NCI-H524 (cell line): ENCODE data around the gene KRTAP2-4.
"Not testable (repeated sequence)": the region's sequence is repeated elsewhere in the genome, so short reads cannot be mapped to it uniquely, and the experiment has no call there.

ENCODE experiments used
- DNase-seq, 2 experiments: peaks; one replicate each; lab custom pipeline; 2025; lab: John Stamatoyannopoulos, UW

Gene KRTAP2-4

DNA sequence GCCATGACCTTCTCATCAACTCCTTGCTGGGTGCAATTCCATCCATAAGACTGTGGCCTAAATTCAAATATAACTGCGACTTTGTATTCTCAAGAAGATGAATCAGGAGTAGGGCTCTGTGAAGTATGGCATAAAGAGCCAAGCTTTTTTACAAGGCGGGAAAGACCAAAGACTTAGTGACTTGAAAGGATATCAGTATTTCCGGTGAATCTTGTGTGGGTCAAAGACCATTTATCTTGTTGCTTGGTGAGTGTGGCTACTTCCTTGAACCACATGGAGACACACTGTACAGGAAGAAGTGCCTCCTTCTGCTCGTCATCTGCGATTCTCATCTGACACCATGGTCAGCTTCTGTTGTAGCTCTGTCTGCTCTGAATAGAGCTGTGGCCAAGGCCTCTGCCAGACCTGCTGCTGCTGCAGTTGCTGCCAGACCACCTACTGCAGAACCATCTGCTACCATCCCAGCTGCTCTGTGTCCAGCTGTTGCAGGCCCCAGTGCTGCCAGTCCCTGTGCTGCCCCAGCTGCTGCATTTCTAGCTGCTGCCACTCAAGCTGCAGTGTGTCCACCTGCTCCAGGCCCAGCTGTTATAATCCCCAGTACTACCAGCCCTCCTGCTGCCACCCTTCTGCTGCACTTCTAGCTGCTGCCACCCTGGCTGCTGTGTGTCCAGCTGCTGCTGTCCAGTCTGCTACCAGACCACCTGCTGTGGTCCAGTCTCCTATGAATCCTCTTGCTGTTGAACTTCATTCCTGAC is 6.1 kb upstream of the KRTAP2-4 start:
- DNase-seq = peak in 1 of 2 experiments; percentile 6

DNA sequence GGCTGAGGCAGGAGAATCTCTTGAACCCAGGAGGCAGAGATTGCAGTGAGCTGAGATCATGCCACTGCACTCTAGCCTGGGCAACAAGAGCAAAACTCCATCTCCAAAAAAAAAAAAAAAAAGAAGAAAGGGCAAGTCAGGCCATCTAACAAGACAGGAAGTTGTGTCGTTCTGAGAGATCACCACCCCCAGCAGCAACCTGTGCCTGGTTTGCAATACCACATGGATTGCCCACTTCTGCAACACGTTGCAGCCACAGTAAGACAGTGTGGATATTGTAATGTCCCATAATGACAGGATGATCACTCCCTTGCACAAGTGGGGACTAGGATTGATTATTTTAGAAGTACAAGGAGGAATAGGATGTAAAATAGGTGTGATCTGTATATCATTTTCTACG is 3.4 kb upstream of the KRTAP2-4 start:
- DNase-seq = no peak

DNA sequence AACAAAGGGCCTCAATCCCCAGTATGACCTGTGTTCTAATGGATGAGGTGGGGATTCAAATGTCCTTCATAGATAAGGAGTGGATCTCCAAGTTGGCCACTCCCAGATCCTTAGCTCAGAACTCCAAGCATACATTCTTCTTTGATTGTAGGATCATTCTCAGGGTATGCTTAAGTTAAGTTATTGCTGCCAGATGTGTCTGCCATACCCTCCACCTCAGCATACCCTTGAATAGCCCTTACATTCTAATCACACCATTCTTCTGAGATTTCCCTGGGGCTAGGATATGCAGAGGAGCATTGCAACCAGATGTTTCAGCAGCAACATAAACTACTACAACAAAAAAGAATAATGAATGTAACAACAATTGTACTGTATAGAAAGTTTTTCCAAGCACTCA is 1.6 kb upstream of the KRTAP2-4 start:
- DNase-seq = no peak

DNA sequence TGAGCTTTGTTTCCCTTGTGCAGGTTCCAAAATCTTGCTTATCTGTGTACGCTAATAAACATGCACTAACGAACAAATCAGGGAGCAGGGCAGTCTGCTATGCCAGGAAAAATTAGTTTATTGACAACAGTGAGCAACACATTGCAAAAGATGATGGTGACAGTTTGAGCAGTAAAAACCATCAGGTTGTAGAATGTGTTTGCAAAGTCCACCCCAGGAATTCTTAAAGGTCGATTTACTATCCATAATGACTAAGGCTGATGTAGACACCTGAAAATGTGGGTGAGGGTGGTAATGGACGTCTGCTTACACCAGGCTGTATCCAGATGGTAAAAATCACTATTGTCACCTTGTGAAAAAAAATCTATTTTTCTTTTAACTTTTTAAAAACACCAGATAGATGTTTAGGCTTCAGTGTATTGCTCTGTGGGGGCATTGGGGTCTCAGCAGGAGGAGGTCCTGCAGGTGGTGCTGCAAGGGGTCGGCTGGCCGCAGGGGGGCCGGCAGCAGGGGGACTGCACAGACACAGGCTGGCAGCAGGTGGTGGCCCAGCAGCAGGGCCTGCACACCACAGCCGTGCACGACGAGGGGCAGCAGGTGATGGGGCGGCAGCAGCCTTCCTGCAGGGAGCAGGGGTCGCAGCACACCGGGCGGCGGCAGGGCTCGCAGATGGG is 526 bp downstream of the KRTAP2-4 start:
- not testable (repeated sequence) for DNase-seq

DNA sequence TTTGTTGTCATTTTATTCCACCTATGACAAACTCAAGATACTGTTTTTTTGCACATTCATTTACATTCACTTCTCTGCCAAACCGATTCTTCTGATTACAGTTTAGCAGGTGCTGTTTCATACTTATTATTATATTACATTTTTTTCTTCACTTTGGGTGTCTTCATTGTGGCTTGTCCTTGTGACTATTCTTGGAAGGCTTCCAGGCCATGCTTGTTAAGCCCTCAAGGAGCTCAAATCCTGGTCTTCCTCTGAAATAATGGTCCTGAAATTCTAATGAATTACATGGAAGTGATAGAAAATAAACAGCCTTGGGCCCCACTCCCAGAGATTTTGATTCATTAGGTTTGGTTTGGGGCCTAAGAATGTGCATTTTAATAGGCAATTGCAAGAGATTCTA is 1.4 kb downstream of the KRTAP2-4 start:
- DNase-seq = no peak

DNA sequence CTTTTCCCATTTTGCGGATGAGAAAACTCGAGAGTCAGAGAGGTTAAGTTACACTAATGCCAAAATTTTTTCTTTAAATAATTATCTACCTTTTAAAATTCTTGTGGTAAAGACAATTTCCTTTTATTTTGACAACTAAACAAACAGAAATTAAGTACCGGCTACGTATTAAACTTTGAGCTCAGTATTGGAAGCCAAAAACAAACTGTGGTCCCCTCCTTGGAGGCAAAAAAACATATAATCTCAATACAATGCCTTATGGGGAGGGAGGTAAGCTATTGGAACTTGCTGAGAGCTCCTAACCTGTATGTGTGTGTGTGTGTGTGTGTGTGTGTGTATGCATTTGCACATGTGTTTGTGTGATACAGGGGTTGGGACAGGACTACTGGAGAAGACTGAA is 2.2 kb downstream of the KRTAP2-4 start:
- no peak for DNase-seq

DNA sequence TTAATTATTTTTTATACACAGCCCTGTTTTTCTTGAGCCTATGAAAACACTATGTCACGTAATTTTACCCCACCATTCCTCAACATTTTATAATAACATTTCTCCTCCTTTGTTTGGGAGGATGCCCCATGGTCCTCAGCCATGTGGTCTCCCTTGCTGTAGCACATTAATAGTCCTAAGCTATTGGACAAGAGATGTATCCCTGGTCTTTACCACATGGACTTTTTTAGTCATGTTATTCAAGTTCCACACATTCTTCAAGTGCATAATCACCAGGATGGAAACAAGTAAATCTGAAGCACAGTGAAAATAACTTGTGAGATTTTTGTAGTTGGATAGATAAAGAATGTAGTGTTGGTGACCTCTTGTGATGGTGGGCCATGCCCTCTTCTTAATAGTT is 3.7 kb downstream of the KRTAP2-4 start:
- no peak for DNase-seq

DNA sequence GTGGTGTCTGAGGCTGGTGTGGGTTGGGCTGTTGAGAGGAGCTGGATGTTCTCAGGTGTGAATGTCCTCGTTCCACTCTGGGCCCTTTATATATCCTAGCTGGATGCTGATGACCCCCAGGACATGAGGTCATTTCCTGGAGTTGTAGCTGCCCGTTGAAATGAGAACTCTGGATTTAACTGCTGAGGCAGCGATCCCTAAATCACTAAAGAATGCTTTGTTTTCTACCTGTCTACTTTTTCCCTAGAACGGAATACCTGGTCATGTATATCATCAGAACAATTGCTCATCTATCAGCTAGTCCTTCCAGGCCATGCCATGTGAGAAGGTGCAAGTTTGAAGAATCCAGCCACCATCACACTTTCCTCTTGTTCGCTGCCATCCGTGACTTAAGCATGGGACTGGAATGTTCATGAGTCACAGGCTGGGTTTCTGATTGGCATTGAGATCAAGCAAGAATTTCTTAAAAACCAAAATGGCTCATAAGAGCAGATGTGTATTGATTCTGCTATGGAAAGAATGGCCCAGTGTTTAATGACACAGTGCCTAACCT is 5.6 kb downstream of the KRTAP2-4 start, which contains the start of gene KRTAP2-3:
TSS of gene KRTAP2-3 (minus strand) at position 63 of the 553 bp plus-strand sequence. CDS start 64 bp downstream, outside the sequence.
- DNase-seq = no peak

DNA sequence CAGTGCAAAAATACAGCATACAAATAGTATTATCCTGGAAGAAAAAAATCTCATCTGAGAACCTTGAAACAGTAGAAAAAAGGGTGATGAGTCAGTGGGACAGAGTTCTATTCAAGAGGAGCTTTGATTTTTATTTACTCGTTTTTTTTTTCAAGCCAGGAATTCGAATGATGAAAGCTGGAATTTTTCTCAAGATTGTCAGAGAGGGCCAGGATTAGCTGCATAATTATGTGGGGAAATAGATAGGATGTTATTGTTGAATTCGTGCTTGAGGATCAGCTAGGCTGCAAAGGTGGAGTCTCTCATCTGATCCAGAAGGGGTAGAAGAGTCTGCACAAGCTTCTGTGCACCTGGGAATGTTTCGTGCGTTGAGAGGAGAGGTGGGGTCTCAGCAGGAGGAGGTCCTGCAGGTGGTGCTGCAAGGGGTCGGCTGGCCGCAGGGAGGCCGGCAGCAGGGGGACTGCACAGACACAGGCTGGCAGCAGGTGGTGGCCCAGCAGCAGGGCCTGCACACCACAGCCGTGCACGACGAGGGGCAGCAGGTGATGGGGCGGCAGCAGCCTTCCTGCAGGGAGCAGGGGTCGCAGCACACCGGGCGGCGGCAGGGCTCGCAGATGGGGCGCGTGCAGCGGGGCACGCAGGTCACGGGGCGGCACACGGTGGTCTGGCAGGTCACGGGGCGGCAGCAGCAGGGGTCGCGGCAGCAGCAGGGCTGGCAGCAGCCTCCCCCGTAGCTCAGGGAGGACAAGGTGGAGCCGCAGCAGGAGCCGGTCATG is 6.2 kb downstream of the KRTAP2-4 start:
- DNase-seq = not testable (repeated sequence)

DNA sequence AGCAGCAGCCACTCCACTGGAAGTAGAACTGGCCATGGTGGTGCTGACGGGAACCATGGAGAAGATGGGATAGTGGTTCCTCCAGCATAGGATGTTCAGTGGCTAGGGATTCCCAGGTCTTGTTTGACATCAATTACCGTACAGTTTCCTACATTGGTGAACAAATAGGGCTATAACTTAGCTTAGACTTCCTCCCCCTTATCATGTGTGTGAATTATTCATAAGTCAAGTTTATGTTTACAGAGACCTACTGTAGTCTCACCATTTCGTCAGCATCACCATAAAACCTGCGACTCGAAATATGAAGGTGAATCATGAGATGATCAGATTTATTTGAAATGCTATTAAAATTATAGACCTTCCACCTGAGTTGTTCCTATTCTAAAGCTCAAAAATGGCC is 6.9 kb downstream of the KRTAP2-4 start:
- no peak for DNase-seq

DNA sequence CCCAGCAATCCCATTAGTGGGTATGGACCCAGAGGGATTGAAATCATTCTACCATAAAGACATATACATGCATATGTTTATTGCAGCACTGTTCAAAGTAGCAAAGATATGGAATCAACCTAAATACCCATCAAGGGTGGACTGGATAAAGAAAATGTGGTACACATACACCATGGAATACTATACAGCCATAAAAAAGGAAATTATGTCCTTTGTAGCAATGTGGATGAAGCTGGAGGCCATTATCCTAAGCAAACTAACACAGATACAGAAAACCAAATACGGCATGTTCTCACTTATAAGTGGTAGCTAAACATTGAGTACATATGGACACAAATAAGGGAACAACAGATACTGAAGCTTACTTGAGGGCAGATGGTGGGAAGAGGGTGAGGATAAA is 8.1 kb downstream of the KRTAP2-4 start:
- no peak for DNase-seq

DNA sequence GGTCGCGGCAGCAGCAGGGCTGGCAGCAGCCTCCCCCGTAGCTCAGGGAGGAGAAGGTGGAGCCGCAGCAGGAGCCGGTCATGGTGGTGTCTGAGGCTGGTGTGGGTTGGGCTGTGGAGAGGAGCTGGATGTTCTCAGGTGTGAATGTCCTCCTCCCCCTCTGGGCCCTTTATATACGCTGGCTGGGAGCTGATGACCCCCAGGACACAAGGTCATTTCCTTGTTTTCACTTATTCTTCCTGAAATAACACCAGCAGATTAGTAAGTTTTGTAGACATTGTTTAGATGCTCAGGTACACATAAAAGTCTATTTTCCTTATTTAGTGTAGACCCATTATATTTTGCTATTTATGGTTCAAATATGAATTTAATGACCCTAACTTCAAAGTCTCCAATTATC is 10.5 kb downstream of the KRTAP2-4 start, which contains the start of gene KRTAP2-2:
TSS of gene KRTAP2-2 (minus strand) at position 101 of the 400 bp plus-strand sequence. CDS start at position 82, 19 bp downstream.
- DNase-seq = not testable (repeated sequence)

DNA sequence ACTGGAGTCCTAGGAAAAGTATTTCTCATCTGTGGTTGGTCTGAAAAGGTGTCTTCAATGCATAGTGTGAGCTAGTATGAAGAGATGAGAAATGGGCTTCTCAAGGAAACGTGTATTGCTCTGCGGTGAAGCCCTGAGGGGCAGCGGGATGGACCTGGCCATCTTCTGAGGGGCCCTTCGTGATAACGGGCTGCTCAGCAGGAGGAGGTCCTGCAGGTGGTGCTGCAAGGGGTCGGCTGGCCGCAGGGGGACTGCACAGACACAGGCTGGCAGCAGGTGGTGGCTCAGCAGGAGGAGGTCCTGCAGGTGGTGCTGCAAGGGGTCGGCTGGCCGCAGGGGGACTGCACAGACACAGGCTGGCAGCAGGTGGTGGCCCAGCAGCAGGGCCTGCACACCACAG is 11.1 kb downstream of the KRTAP2-4 start:
- not testable (repeated sequence) for DNase-seq

DNA sequence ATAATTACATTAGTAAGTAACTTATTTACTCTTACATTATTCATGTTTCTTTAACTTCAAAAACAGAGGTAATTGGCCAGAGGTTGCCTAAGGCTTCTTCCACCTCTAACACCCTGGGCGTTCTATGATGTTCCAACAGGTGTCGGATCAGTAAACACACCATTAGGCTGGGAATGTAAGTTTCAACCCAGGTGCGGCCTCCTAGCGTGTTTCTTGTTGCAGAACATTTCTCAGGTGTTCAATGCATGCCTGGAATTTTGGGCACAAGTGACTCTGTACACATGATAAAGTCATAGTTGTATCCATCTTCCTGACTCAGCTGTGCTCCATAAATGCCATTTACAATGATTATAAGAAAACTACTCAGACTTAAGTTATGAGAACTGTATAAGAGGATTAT is 11.7 kb downstream of the KRTAP2-4 start:
- DNase-seq = no peak

DNA sequence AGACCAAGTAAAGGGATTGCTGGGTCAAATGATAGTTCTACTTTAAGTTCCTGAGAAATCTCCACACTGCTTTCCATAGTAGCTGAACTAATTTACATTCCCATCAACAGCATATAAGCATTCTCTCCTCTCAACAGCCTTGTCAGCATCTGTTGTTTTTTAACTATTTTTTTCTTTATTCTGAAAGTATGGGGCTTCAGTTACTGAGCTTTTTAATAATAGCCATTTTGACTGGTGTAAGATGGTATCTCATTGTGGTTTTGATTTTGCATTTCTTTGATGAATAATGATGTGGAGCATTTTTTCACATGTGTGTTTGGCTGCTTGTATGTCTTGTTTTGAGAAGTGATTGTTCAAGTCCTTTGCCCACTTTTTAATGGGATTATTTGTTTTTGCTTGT is 13.1 kb downstream of the KRTAP2-4 start:
- DNase-seq = no peak

DNA sequence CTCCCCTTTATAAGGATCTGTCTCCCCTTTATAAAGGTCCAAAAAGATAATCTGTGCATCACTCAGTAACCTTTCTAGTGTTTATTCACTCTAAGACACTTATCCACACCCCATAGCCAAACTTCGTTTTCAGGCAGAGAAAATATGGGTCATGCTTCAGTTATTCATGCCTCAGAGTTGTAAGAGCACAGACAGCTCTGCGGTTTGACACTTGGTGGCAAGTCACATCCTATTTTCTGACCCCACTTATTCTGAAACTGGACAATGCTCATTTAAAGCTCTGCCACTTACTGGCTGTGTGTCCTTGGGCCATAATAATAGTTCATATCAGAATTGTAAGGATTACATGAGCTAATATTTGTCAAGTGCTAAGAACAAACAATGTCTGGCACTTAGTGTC is 16.6 kb downstream of the KRTAP2-4 start:
- no peak for DNase-seq

DNA sequence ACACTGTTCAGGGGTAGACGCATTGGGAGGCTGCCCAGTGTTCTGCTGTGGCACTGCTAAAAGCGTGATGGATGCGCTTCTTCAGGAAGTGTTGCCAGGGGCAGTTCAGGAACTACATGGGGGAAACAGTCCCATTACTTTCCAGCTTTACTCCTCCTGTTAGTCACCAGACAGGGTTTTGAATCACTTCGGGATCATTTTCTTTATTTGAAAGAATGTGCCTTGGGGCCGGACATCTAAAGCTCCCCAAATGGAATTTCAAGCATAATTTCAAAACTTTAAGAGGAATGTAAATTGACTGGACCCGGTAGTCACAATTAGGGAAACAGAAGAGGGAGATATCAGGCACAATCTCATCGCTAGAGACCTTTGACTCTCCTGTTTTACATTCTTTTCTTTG is 17.2 kb downstream of the KRTAP2-4 start:
- DNase-seq = no peak

DNA sequence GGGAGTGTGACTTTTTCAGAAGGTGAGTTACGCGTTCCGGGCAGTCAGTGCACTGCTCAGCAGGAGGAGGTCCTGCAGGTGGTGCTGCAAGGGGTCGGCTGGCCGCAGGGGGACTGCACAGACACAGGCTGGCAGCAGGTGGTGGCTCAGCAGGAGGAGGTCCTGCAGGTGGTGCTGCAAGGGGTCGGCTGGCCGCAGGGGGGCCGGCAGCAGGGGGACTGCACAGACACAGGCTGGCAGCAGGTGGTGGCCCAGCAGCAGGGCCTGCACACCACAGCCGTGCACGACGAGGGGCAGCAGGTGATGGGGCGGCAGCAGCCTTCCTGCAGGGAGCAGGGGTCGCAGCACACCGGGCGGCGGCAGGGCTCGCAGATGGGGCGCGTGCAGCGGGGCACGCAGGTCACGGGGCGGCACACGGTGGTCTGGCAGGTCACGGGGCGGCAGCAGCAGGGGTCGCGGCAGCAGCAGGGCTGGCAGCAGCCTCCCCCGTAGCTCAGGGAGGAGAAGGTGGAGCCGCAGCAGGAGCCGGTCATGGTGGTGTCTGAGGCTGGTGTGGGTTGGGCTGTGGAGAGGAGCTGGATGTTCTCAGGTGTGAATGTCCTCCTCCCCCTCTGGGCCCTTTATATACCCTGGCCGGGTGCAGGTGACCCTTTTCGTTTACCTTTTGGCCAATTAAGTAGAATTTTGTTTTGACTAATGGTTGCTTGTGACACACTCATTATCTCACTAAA is 18.8 kb downstream of the KRTAP2-4 start, which contains the start of gene KRTAP2-1:
TSS of gene KRTAP2-1 (minus strand) at position 582 of the 731 bp plus-strand sequence. CDS start at position 533, 49 bp downstream.
- DNase-seq = not testable (repeated sequence)

DNA sequence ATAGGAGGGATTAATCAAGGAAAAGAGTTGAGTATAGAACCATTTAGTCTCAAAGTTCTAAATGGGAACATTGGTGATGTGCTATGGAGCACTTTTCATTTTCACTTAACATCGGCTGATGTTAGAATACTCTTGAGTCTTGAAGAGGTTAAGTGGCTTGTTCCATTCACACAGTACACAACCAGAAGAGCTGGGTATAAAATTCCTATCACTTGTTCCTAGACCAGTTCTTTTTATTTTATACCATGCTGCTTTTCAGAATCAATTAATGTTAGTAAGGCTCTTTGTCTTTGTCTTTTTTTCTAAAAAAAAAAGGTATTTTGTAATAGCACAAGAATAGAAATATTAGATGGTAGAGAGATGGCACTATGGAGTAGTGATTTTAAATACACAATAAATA is 22.7 kb downstream of the KRTAP2-4 start:
- no peak for DNase-seq

DNA sequence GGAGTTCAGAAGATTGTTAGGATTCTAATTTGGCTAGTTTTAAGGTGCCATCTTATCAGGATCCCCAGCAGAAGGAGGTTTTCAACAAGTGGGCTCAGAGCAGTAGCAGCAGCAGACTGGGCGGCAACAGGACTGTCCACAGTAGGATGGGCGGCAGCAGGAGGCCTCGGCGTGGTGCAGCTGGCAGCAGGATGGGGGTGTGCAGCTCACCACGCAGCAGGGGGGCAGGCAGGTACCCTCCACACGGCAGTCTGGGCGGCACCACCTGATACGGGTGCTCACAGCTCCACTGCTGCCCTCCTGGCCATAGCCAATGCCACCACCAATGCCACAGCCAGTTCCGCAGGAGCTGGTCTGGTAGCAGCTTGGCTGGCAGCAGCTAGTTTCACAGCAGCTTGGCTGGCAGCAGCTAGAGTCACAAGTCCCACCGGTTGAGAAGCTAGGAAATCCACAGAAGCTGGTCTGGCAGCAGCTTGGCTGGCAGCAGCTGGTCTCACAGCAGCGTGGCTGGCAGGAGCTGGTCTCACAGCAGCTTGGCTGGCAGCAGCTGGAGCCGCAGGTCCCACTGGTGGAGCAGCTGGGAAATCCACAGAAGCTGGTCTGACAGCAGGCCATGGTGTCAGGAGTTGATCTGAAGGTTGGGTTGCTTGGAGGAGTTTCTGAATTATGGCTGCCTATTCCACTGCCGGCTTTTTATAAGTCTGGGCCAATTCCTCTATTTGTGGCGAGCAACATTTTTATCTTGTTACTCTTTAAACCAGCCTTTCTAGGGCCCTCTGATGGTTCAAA is 24.7 kb downstream of the KRTAP2-4 start, which contains the start of gene KRTAP1-1:
TSS of gene KRTAP1-1 (minus strand) at position 668 of the 789 bp plus-strand sequence. CDS start at position 615, 53 bp downstream.
- DNase-seq = peak in 1 of 2 experiments; percentile 2
